Smooth muscle cell (in vitro differentiated cells): ENCODE data around the gene ZDHHC5. TPM values are rescaled to one million over a fixed set of nuclear protein-coding genes. Genes with fewer than 3 reads are reported as not detected.

Experiments
- DNase-seq: peaks from one replicate; lab custom pipeline; 2025; ENCODE audit not compliant: unreplicated experiment; lab: John Stamatoyannopoulos, UW
- H2AFZ ChIP-seq: fragments of 200-600 bp; sonication (generic); 2 replicates; pipeline ENCODE4 v1.6.0; 2016; ENCODE audit warnings: antibody characterized with exemption, low read depth, mild to moderate bottlenecking
- H3F3A ChIP-seq: fragments of 200-600 bp; sonication (generic); 2 replicates; pipeline ENCODE4 v1.6.0; 2017; ENCODE audit warnings: antibody characterized with exemption, low read depth
- H3K27ac ChIP-seq: fragments of 200-600 bp; sonication (generic); 2 replicates; pipeline ENCODE4 v1.5.1; 2016; ENCODE audit warnings: low read depth, mild to moderate bottlenecking
- H3K27me3 ChIP-seq: fragments of 200-600 bp; sonication (generic); 2 replicates; pipeline ENCODE4 v1.6.1; 2016; ENCODE audit warnings: low read depth, mild to moderate bottlenecking
- H3K36me3 ChIP-seq: fragments of 200-600 bp; sonication (generic); 2 replicates; pipeline ENCODE4 v1.5.1; 2016; ENCODE audit warnings: low read depth
- H3K4me1 ChIP-seq: fragments of 200-600 bp; sonication (generic); 2 replicates; pipeline ENCODE4 v1.5.1; 2016; ENCODE audit warnings: low read depth
- H3K4me2 ChIP-seq: fragments of 200-600 bp; sonication (generic); 2 replicates; pipeline ENCODE4 v1.6.0; 2016; ENCODE audit warnings: mild to moderate bottlenecking
- H3K4me3 ChIP-seq: fragments of 200-600 bp; sonication (generic); 2 replicates; pipeline ENCODE4 v1.5.1; 2016; ENCODE audit warnings: mild to moderate bottlenecking
- H3K79me2 ChIP-seq: fragments of 200-600 bp; sonication (generic); 2 replicates; pipeline ENCODE4 v1.6.0; 2016; ENCODE audit warnings: low read depth, mild to moderate bottlenecking
- H3K9ac ChIP-seq: fragments of 200-600 bp; sonication (generic); 2 replicates; pipeline ENCODE4 v1.6.0; 2016; ENCODE audit warnings: low read depth
- H3K9me3 ChIP-seq: fragments of 200-600 bp; sonication (generic); replicated peaks from 2 replicates; pipeline ENCODE4 v1.5.1; 2016; ENCODE audit warnings: low read depth
- H4K20me1 ChIP-seq: fragments of 200-600 bp; sonication (generic); 2 replicates; pipeline ENCODE4 v1.6.0; 2016; ENCODE audit warnings: low read depth
- WGBS: methylation state at CpG from one replicate; pipeline ENCODE4 v1.1.7; 2016; ENCODE audit warnings: low lambda C conversion rate; 5-methylcytosine and 5-hydroxymethylcytosine counted together
- polyA plus RNA-seq: library from polyadenylated mRNA; unstranded; fragments of >200 nt; fragmentation: Nextera tagmentation; extraction: Ambion mirVana; gene quantifications from 2 replicates; pipeline ENCODE4 v1.2.1, GENCODE V29; 2016
- total RNA-seq: library from RNA; depleted of rRNA; stranded (reverse); fragments of >200 nt; gene quantifications from 2 replicates; pipeline ENCODE4 v1.2.3, GENCODE V29; 2014
- TF ChIP-seq, protein P1 (sequence below): fragments of 200-600 bp; sonication (generic); IDR thresholded peaks from 2 replicates; pipeline ENCODE4 v1.5.1; 2017; ENCODE audit warnings: borderline replicate concordance, mild to moderate bottlenecking, antibody characterized with exemption; ENCODE audit not compliant: insufficient read depth, poor library complexity, severe bottlenecking

The ZDHHC5 gene
- total and polyA plus RNA-seq, 2 experiments from 2014 or later = 34.5 to 38.0 TPM

DNA sequence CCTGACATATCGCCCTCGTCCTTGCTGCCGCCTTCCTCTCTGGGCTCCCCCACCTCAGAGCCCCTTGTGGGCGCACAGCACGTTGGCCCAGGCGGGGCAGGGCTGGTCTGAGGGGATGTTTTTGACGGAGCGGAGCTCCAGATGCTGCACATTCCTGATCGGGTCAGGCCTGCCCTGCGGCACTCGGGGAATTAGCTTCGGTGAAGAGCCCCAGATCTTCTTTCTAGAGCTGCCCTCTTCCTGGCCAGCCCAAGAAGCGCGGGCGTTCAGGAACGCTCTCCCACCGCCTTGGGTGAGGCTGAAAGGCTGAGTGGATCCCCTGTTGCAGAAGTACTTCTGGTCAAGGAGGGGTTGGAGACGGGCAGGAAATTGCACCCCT is 30.3 kb upstream of the ZDHHC5 start:
- H3K9me3 ChIP-seq = no peaks in the 10 kb centered on the region
- no peak for DNase-seq
- peak overlapping the region; percentile 100 for H3K4me3 ChIP-seq
- H4K20me1 ChIP-seq = peaks cover 35% of the 10 kb centered on the region
- H3K4me1 ChIP-seq = peaks cover 29% of the 10 kb centered on the region
- whole genome bisulfite sequencing = 8% methylated on average over 18 of the region's 18 CpGs
- H3K27ac ChIP-seq = peak overlapping the region; percentile 3
- H3K9ac ChIP-seq = peak overlapping the region; percentile 95
- H3K36me3 ChIP-seq = no peaks in the 10 kb centered on the region
- peak overlapping the region; percentile 98 for H3K4me2 ChIP-seq
- H3F3A ChIP-seq = no peaks in the 10 kb centered on the region
- H3K79me2 ChIP-seq = peaks cover 24% of the 10 kb centered on the region
- H3K27me3 ChIP-seq = no peaks in the 10 kb centered on the region
- TF ChIP-seq, protein P1, sequence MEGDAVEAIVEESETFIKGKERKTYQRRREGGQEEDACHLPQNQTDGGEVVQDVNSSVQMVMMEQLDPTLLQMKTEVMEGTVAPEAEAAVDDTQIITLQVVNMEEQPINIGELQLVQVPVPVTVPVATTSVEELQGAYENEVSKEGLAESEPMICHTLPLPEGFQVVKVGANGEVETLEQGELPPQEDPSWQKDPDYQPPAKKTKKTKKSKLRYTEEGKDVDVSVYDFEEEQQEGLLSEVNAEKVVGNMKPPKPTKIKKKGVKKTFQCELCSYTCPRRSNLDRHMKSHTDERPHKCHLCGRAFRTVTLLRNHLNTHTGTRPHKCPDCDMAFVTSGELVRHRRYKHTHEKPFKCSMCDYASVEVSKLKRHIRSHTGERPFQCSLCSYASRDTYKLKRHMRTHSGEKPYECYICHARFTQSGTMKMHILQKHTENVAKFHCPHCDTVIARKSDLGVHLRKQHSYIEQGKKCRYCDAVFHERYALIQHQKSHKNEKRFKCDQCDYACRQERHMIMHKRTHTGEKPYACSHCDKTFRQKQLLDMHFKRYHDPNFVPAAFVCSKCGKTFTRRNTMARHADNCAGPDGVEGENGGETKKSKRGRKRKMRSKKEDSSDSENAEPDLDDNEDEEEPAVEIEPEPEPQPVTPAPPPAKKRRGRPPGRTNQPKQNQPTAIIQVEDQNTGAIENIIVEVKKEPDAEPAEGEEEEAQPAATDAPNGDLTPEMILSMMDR = no peak
- peak overlapping the region; percentile 98 for H2AFZ ChIP-seq

DNA sequence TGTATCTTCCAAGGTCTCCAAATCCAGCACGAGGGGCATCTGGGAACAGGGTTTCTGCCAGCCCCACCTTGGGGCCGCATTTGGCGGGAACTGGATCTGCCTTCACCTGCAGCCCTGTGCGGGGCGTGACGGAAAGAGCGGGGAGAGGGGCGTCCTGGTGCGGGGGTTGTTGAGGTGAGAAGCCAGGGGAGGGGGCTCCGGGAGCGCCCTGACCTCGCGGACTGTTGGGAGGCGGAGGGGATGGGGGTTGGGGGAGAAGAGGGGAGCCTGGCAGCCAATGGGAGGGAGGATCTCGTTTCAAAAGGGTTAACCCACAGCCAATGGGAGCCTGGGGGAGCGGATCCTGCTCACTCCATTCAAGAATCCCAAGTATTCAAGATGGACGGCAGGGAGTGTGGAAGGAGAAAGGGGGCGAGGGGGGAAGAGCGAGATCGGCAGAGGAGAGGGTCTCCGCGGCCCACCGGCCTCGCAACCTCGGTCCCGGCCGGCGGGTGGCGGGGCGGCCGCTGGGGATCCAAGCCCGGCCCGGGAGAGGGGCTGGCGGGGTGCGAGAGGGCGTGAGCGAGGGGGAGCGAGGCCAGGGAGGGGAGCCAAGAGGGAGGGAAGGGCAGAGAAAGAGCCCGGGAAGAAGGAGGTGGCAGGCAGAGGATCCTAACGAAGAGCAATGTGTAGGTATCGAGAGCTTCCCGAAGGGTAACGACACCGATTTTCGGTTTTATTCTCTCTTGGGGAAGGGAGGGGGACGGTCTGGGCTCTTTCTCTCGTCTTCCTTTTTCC is 29.7 kb upstream of the ZDHHC5 start:
- Histone ChIP-seq H3K9me3 (no peaks in the 10 kb centered on the region), H2AFZ (peak overlapping the region; percentile 98), H3K4me1 (peaks cover 29% of the 10 kb centered on the region), H3F3A (peaks cover 2% of the 10 kb centered on the region), H3K36me3 (no peaks in the 10 kb centered on the region), H4K20me1 (peaks cover 41% of the 10 kb centered on the region), H3K9ac (peak overlapping the region; percentile 95), H3K79me2 (peaks cover 24% of the 10 kb centered on the region), H3K4me2 (peak overlapping the region; percentile 98), H3K27ac (peak overlapping the region; percentile 77), H3K4me3 (peak overlapping the region; percentile 100), H3K27me3 (no peaks in the 10 kb centered on the region)
- peak; percentile 53 for DNase-seq
- TF ChIP-seq, protein P1 = no peak
- WGBS = under 1% methylated on average over 25 of the region's 47 CpGs

DNA sequence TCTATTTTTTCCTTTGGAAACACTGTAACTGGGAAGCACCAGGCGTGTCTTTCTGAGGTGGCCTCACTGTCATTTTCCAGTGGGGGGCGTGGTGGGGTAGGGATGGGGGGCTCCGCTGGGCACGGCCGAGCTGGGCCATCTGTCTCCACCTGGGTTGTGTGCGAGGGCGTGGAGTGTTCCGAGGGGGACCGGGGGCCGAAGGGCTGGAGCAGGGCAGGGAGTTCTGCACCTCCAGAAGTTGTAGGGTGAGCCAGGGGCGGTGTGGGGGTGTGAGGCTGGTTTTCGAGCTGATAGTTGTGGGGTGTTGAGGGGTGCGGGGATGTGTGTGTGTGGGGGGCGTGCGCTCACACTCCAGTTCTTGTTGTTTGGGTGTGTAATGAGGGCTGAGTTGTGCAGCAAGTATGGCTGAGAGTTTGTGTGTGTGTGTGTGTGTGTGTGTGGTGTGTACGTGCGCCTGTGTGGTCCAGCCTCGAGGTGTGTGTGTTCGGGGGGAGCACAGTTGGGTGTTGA is 29.0 kb upstream of the ZDHHC5 start:
- WGBS = 0% methylated on average over 14 of the region's 19 CpGs

More for the DNA sequence above, 29.0 kb upstream of the ZDHHC5 start:
- Histone ChIP-seq H3K79me2 (peaks cover 24% of the 10 kb centered on the region), H3K27me3 (no peaks in the 10 kb centered on the region), H3K27ac (peak overlapping the region; percentile 77), H3K9me3 (no peaks in the 10 kb centered on the region), H3K36me3 (no peaks in the 10 kb centered on the region), H3F3A (peaks cover 7% of the 10 kb centered on the region), H4K20me1 (peaks cover 48% of the 10 kb centered on the region), H3K9ac (peak overlapping the region; percentile 95), H2AFZ (peak overlapping the region; percentile 98), H3K4me3 (peak overlapping the region; percentile 100), H3K4me2 (peak overlapping the region; percentile 98), H3K4me1 (peaks cover 29% of the 10 kb centered on the region)
- TF ChIP-seq, protein P1 = no peak
- DNase-seq = no peak
